ENCODE results near the gene RPGR.

- TF ChIP-seq CTCF (IDR thresholded peaks at IDR 0.05; ENCODE audit: low read length), result peak; percentile 8; the same call in 1 of the 2 replicates
- TF ChIP-seq EZH2 (IDR thresholded peaks at IDR 0.05; ENCODE audit: borderline replicate concordance, low read length), result no peak
Observed at GRCh38 chrX:38304010-38304409, 23.3 kb downstream of the RPGR start.

Data from OCI-LY1 (cell line).